IMR-90 (cell line): ENCODE results near the gene CHSY3. TPM values are rescaled to one million over a fixed set of nuclear protein-coding genes. Genes with fewer than 3 reads are reported as not detected.

ENCODE experiments used
- ATAC-seq: fragments of 200-7000 bp; cut with Tn5 transposase; 2 replicates; pipeline ENCODE4 v1.9.1; 2020; ENCODE audit warnings: low read depth, mild to moderate bottlenecking, moderate library complexity
- BruUV-seq: library from RNA; stranded (reverse); fragments of 400-500 nt; replicated peaks from 2 replicates; lab custom pipeline; 2021; lab: Mats Ljungman, UMichigan
- CTCF ChIA-PET: fragments of 300-600 bp; formaldehyde crosslinking; extraction: SDS; loops from one replicate; lab custom pipeline; 2021; ENCODE audit warnings: antibody characterized with exemption; lab: Yijun Ruan, JAX
- POLR2A ChIA-PET: fragments of 300-600 bp; sonication (Branson Sonifier 250); formaldehyde crosslinking; loops from one replicate; lab custom pipeline; 2022; ENCODE audit warnings: antibody characterized with exemption; ENCODE audit not compliant: unreplicated experiment; lab: Charles Lee
- DNase-seq: peaks from one replicate; pipeline ENCODE4 v3.0.0; 2013
- H2AFZ ChIP-seq: replicated peaks from 2 replicates; pipeline ENCODE3; 2013; ENCODE audit warnings: low read length, mild to moderate bottlenecking; ENCODE audit not compliant: poor library complexity
- H2AK5ac ChIP-seq: 2 replicates; pipeline ENCODE4 v1.6.1; 2013; ENCODE audit warnings: low read depth, low read length, inconsistent platforms
- H2AK9ac ChIP-seq: replicated peaks from 2 replicates; pipeline ENCODE3; 2013; ENCODE audit warnings: mild to moderate bottlenecking, low read depth, low read length, moderate library complexity; ENCODE audit not compliant: poor library complexity
- H2BK120ac ChIP-seq: 2 replicates; pipeline ENCODE4 v1.6.1; 2013; ENCODE audit warnings: low read depth, low read length, inconsistent platforms
- H2BK15ac ChIP-seq: 3 replicates; pipeline ENCODE4 v1.6.1; 2013; ENCODE audit warnings: low read depth, low read length, inconsistent platforms
- H2BK20ac ChIP-seq: 2 replicates; pipeline ENCODE4 v1.6.1; 2013; ENCODE audit warnings: low read depth, mild to moderate bottlenecking, inconsistent platforms, low read length, moderate library complexity
- H2BK5ac ChIP-seq: 2 replicates; pipeline ENCODE4 v1.6.1; 2013; ENCODE audit warnings: mild to moderate bottlenecking, low read depth, low read length, inconsistent platforms; ENCODE audit not compliant: poor library complexity, severe bottlenecking
- H3K14ac ChIP-seq: replicated peaks from 2 replicates; pipeline ENCODE4 v1.6.1; 2013; ENCODE audit warnings: low read depth, low read length, inconsistent platforms
- H3K18ac ChIP-seq: 2 replicates; pipeline ENCODE4 v1.6.1; 2013; ENCODE audit warnings: low read depth, low read length, control low read depth
- H3K23ac ChIP-seq: 2 replicates; pipeline ENCODE4 v1.6.1; 2013; ENCODE audit warnings: low read depth, low read length, inconsistent platforms
- H3K27ac ChIP-seq: 2 replicates; pipeline ENCODE4 v1.5.1; 2013; ENCODE audit warnings: mild to moderate bottlenecking, control low read depth, low read length; ENCODE audit not compliant: insufficient read depth
- H3K27me3 ChIP-seq: 2 replicates; pipeline ENCODE4 v1.6.1; 2013; ENCODE audit warnings: low read length; ENCODE audit not compliant: control insufficient read depth, insufficient read depth
- H3K36me3 ChIP-seq: 2 replicates; pipeline ENCODE4 v1.6.1; 2013; ENCODE audit warnings: low read length, mixed read lengths; ENCODE audit not compliant: control insufficient read depth, insufficient read depth
- H3K4ac ChIP-seq: 2 replicates; pipeline ENCODE4 v1.6.1; 2013; ENCODE audit warnings: low read depth, low read length, inconsistent platforms
- H3K4me1 ChIP-seq: 2 replicates; pipeline ENCODE4 v1.6.1; 2013; ENCODE audit warnings: low read length, mixed read lengths; ENCODE audit not compliant: control insufficient read depth, insufficient read depth
- H3K4me2 ChIP-seq: 2 replicates; pipeline ENCODE4 v1.6.1; 2013; ENCODE audit warnings: low read depth, mild to moderate bottlenecking, control low read depth, low read length, moderate library complexity
- H3K4me3 ChIP-seq: 2 replicates; pipeline ENCODE4 v1.5.1; 2013; ENCODE audit warnings: low read depth, mild to moderate bottlenecking, control low read depth, low read length, moderate library complexity; ENCODE audit not compliant: insufficient read depth
- H3K56ac ChIP-seq: 2 replicates; pipeline ENCODE4 v1.6.1; 2013; ENCODE audit warnings: low read length, inconsistent platforms; ENCODE audit not compliant: insufficient read depth; ENCODE audit errors: extremely low read depth
- H3K79me1 ChIP-seq, 2 experiments: 2 replicates each; pipeline ENCODE4 v1.6.1; 2013; ENCODE audit warnings: low read length in 2 of 2, inconsistent platforms in 1 of 2, low read depth in 1 of 2
- H3K9ac ChIP-seq: 2 replicates; pipeline ENCODE4 v1.6.1; 2013; ENCODE audit warnings: low read depth, low read length, control low read depth
- H3K9me1 ChIP-seq: 2 replicates; pipeline ENCODE4 v1.6.1; 2013; ENCODE audit warnings: low read length, inconsistent platforms; ENCODE audit not compliant: insufficient read depth
- H3K9me3 ChIP-seq: 2 replicates; pipeline ENCODE4 v1.6.1; 2013; ENCODE audit warnings: low read length; ENCODE audit not compliant: control insufficient read depth, insufficient read depth
- H4K20me1 ChIP-seq: 2 replicates; pipeline ENCODE4 v1.6.1; 2013; ENCODE audit warnings: low read length, inconsistent platforms; ENCODE audit not compliant: insufficient read depth
- H4K5ac ChIP-seq: 2 replicates; pipeline ENCODE4 v1.6.1; 2013; ENCODE audit warnings: mild to moderate bottlenecking, low read depth, low read length, control low read depth
- H4K8ac ChIP-seq, 2 experiments: 2 replicates each; pipeline ENCODE4 v1.6.1; 2013; ENCODE audit warnings: low read depth in 2 of 2, low read length in 2 of 2, control low read depth in 1 of 2, inconsistent platforms in 1 of 2
- H4K91ac ChIP-seq: 2 replicates; pipeline ENCODE4 v1.6.1; 2013; ENCODE audit warnings: low read depth, low read length, inconsistent platforms; ENCODE audit not compliant: insufficient read depth
- BHLHE40 ChIP-seq: fragments of 150-350 bp; IDR thresholded peaks from 2 replicates; pipeline ENCODE4 v1.6.1; 2016; ENCODE audit warnings: mild to moderate bottlenecking, low read depth, low read length
- CHD1 ChIP-seq: IDR thresholded peaks from 2 replicates; pipeline ENCODE4 v1.6.1; 2012; ENCODE audit warnings: low read depth, low read length, improper control_type of control experiment
- FOS ChIP-seq: fragments of 150-350 bp; IDR thresholded peaks from 2 replicates; pipeline ENCODE4 v1.6.1; 2016; ENCODE audit warnings: low read depth, low read length
- MAFK ChIP-seq: IDR thresholded peaks from 2 replicates; pipeline ENCODE4 v1.6.1; 2012; ENCODE audit warnings: low read depth, low read length, improper control_type of control experiment
- MAZ ChIP-seq: IDR thresholded peaks from 2 replicates; pipeline ENCODE4 v1.6.1; 2012; ENCODE audit warnings: low read depth, mild to moderate bottlenecking, low read length, improper control_type of control experiment, moderate library complexity, borderline replicate concordance
- NFE2L2 ChIP-seq: fragments of 150-350 bp; IDR thresholded peaks from 2 replicates; pipeline ENCODE4 v1.6.1; 2016; ENCODE audit warnings: low read depth, mild to moderate bottlenecking, low read length
- POLR2A ChIP-seq: IDR thresholded peaks from 2 replicates; pipeline ENCODE4 v1.6.1; 2012; ENCODE audit warnings: mild to moderate bottlenecking, low read depth, low read length
- RAD21 ChIP-seq: IDR thresholded peaks from 2 replicates; pipeline ENCODE4 v1.6.1; 2012; ENCODE audit warnings: low read length, improper control_type of control experiment
- RCOR1 ChIP-seq: IDR thresholded peaks from 2 replicates; pipeline ENCODE4 v1.6.1; 2012; ENCODE audit warnings: mild to moderate bottlenecking, low read length, improper control_type of control experiment; ENCODE audit not compliant: insufficient replicate concordance
- RFX5 ChIP-seq: IDR thresholded peaks from 2 replicates; pipeline ENCODE4 v1.8.0; 2012; ENCODE audit warnings: low read depth, mild to moderate bottlenecking, low read length, moderate library complexity
- SMC3 ChIP-seq: fragments of 150-350 bp; IDR thresholded peaks from 2 replicates; pipeline ENCODE4 v1.6.1; 2016; ENCODE audit warnings: low read depth, mild to moderate bottlenecking, antibody characterized with exemption, low read length, moderate library complexity
- WGBS, 2 experiments: methylation state at CpG; one replicate each; pipeline versions ENCODE4 v1.1.5 to v1.1.7; 2013; ENCODE audit warnings: missing lambda C conversion rate in 2 of 2; ENCODE audit not compliant: insufficient read length in 1 of 2; ENCODE audit errors: extremely low coverage in 2 of 2; 5-methylcytosine and 5-hydroxymethylcytosine counted together
- dilution Hi-C: fragments of 300-500 bp; cut with HindIII; formaldehyde crosslinking; loops from one replicate; pipeline ENCODE4 v1.14.3; 2018; ENCODE audit warnings: low sequenced_read_pairs; ENCODE audit not compliant: unreplicated experiment
- in situ Hi-C: fragments of 300-500 bp; cut with MboI; formaldehyde crosslinking; loops from 3 replicates; pipeline ENCODE4 v1.14.3; 2019; ENCODE audit warnings: low sequenced_read_pairs, inconsistent platforms, mixed read lengths
- intact Hi-C: fragments of 100-400 bp; cut with micrococcal nuclease; formaldehyde crosslinking; loops from 2 replicates; pipeline ENCODE4 v1.10.0; 2022
- polyA plus RNA-seq, 3 experiments: library from polyadenylated mRNA; depleted of rRNA; stranded (reverse); fragments of >200 nt; gene quantifications; 2 replicates each; pipeline ENCODE4 v1.2.3, GENCODE V29; 2012; ENCODE audit warnings: low replicate concordance in 1 of 3
- total RNA-seq: library from RNA; depleted of rRNA; stranded (reverse); fragments of >200 nt; gene quantifications from 2 replicates; pipeline ENCODE4 v1.2.3, GENCODE V29; 2012
- TF ChIP-seq, protein P1 (sequence below): fragments of 150-350 bp; IDR thresholded peaks from 2 replicates; pipeline ENCODE4 v1.6.1; 2017; ENCODE audit warnings: mild to moderate bottlenecking, antibody characterized with exemption, low read length, low read depth
- TF ChIP-seq, protein P2 (sequence below): fragments of 150-350 bp; IDR thresholded peaks from 2 replicates; pipeline ENCODE4 v1.6.1; 2016; ENCODE audit warnings: low read depth, mild to moderate bottlenecking, low read length, moderate library complexity, borderline replicate concordance
- TF ChIP-seq, protein P3 (sequence below): conservative IDR thresholded peaks from 2 replicates; pipeline ENCODE4 v1.5.1; 2012; ENCODE audit warnings: mild to moderate bottlenecking, low read depth, low read length, improper control_type of control experiment

The CHSY3 gene
- total and polyA plus RNA-seq, 2 of the 4 experiments (the other 2 are of a cell fraction): 0.62 to 1.3 TPM

DNA sequence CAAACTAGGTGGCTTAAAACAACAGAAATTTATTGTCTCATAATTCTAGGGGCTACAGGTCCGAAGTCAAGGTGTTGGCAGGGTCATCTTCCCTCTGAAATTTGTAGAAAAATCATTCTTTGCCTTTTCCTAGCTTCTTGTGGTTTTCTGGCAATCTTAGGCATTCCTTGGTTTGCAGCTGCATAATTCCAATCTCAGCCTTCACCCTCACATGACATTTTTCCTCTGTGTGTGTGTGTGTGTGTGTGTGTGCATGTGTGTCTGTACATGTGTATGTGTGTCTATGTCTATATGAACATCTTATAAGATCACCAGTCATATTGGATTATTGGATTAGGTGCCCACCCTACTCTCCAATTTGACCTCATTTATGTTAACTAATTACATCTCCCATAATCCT, 330.6 kb downstream of the CHSY3 start:
- Histone ChIP-seq H2BK120ac (no peak overlapping the region), H4K8ac (no peak overlapping the region), H3K27ac (no peak overlapping the region), H3K14ac (no peak overlapping the region), H3K36me3 (no peaks in the 10 kb centered on the region), H2AK9ac (no peak overlapping the region), H4K20me1 (no peaks in the 10 kb centered on the region), H3K4me1 (no peaks in the 10 kb centered on the region), H3K9ac (no peak overlapping the region), H2BK15ac (no peak overlapping the region), H3K4me3 (no peak overlapping the region), H2BK20ac (no peak overlapping the region), H2AFZ (no peak overlapping the region), H3K56ac (no peak overlapping the region), H3K9me3 (peaks cover 5% of the 10 kb centered on the region), H3K4me2 (no peak overlapping the region), H4K5ac (no peak overlapping the region), H2BK5ac (no peak overlapping the region), H3K18ac (no peak overlapping the region), H3K4ac (no peak overlapping the region), H3K9me1 (no peaks in the 10 kb centered on the region), H3K79me1 (no peaks in the 10 kb centered on the region), H2AK5ac (no peak overlapping the region), H3K23ac (no peak overlapping the region), H3K27me3 (no peaks in the 10 kb centered on the region), H4K91ac (no peak overlapping the region)
- ChIA-PET CTCF (no interaction called here), POLR2A (no interaction called here)
- DNase-seq: no peak
- no CpG with 5 or more reads among the region's 1 CpG for WGBS, 2 experiments
- dilution Hi-C loops: no loop called here
- no TSS peak for BruUV-seq
- in situ Hi-C loops: no loop called here
- no peak for ATAC-seq
- TF ChIP-seq, protein P1, sequence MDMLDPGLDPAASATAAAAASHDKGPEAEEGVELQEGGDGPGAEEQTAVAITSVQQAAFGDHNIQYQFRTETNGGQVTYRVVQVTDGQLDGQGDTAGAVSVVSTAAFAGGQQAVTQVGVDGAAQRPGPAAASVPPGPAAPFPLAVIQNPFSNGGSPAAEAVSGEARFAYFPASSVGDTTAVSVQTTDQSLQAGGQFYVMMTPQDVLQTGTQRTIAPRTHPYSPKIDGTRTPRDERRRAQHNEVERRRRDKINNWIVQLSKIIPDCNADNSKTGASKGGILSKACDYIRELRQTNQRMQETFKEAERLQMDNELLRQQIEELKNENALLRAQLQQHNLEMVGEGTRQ: no peak
- TF ChIP-seq SMC3: no peak
- TF ChIP-seq RAD21: no peak
- TF ChIP-seq, protein P2, sequence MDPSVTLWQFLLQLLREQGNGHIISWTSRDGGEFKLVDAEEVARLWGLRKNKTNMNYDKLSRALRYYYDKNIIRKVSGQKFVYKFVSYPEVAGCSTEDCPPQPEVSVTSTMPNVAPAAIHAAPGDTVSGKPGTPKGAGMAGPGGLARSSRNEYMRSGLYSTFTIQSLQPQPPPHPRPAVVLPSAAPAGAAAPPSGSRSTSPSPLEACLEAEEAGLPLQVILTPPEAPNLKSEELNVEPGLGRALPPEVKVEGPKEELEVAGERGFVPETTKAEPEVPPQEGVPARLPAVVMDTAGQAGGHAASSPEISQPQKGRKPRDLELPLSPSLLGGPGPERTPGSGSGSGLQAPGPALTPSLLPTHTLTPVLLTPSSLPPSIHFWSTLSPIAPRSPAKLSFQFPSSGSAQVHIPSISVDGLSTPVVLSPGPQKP: no peak
- no peak for TF ChIP-seq NFE2L2
- TF ChIP-seq RFX5: no peak
- no peak for TF ChIP-seq MAFK
- no peak for TF ChIP-seq CHD1
- TF ChIP-seq POLR2A: no peak
- no peak for TF ChIP-seq FOS
- TF ChIP-seq RCOR1: no peak
- no peak for TF ChIP-seq BHLHE40
- TF ChIP-seq, protein P3, sequence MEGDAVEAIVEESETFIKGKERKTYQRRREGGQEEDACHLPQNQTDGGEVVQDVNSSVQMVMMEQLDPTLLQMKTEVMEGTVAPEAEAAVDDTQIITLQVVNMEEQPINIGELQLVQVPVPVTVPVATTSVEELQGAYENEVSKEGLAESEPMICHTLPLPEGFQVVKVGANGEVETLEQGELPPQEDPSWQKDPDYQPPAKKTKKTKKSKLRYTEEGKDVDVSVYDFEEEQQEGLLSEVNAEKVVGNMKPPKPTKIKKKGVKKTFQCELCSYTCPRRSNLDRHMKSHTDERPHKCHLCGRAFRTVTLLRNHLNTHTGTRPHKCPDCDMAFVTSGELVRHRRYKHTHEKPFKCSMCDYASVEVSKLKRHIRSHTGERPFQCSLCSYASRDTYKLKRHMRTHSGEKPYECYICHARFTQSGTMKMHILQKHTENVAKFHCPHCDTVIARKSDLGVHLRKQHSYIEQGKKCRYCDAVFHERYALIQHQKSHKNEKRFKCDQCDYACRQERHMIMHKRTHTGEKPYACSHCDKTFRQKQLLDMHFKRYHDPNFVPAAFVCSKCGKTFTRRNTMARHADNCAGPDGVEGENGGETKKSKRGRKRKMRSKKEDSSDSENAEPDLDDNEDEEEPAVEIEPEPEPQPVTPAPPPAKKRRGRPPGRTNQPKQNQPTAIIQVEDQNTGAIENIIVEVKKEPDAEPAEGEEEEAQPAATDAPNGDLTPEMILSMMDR: no peak
- no peak for TF ChIP-seq MAZ
- intact Hi-C loops: no loop called here
